CD4-positive, alpha-beta T cell treated with Interleukin-15 for 1 hour (primary cell): ENCODE measurements around the gene ALKBH5.
"Not testable (repeated sequence)": the region's sequence is repeated elsewhere in the genome, so short reads cannot be mapped to it uniquely, and the experiment has no call there.

Experiments used
- DNase-seq: peaks from one replicate; pipeline ENCODE4 v3.0.0-alpha.2; 2020

The ALKBH5 gene

GRCh38 chr17:18186627-18186982 lies 3.0 kb downstream of the ALKBH5 start:
- DNase-seq, result no peak

- no peak for DNase-seq
These were observed 3.6 kb downstream of the ALKBH5 start for GRCh38 chr17:18187226-18187625.

GRCh38 chr17:18187821-18188761 lies 4.5 kb downstream of the ALKBH5 start:
- no peak for DNase-seq

GRCh38 chr17:18190628-18191235 lies 7.1 kb downstream of the ALKBH5 start:
- DNase-seq, result no peak

- DNase-seq, result no peak
These were observed 7.6 kb downstream of the ALKBH5 start for GRCh38 chr17:18191236-18191667.

GRCh38 chr17:18191967-18192366 lies 8.3 kb downstream of the ALKBH5 start:
- DNase-seq, result no peak

GRCh38 chr17:18194394-18194793 lies 10.8 kb downstream of the ALKBH5 start:
- no peak for DNase-seq

GRCh38 chr17:18194804-18195203 lies 11.2 kb downstream of the ALKBH5 start:
- DNase-seq, result no peak

GRCh38 chr17:18195246-18195645 lies 11.6 kb downstream of the ALKBH5 start:
- no peak for DNase-seq

- DNase-seq, result no peak
These were observed 14.0 kb downstream of the ALKBH5 start for GRCh38 chr17:18197535-18198194.

- DNase-seq, result no peak
These were observed 14.9 kb downstream of the ALKBH5 start for GRCh38 chr17:18198530-18198929.

- no peak for DNase-seq
These were observed 17.5 kb downstream of the ALKBH5 start for GRCh38 chr17:18201108-18201507.

GRCh38 chr17:18203308-18203707 lies 19.7 kb downstream of the ALKBH5 start:
- DNase-seq, result no peak

- no peak for DNase-seq
These were observed 22.2 kb downstream of the ALKBH5 start for GRCh38 chr17:18205861-18206260.

- no peak for DNase-seq
These were observed 23.3 kb downstream of the ALKBH5 start for GRCh38 chr17:18206962-18207361.

- no peak for DNase-seq
These were observed 24.5 kb downstream of the ALKBH5 start for GRCh38 chr17:18208092-18208491.

GRCh38 chr17:18213666-18214270 lies 30.1 kb downstream of the ALKBH5 start:
- DNase-seq, result no peak

- DNase-seq, result not testable (repeated sequence)
These were observed 33.3 kb downstream of the ALKBH5 start for GRCh38 chr17:18216906-18217305.

GRCh38 chr17:18217412-18218015 lies 33.9 kb downstream of the ALKBH5 start:
- DNase-seq, result peak; percentile 72

- no peak for DNase-seq
These were observed 35.3 kb downstream of the ALKBH5 start for GRCh38 chr17:18218756-18219415.

- DNase-seq, result no peak
These were observed 40.4 kb downstream of the ALKBH5 start for GRCh38 chr17:18224053-18224386.

GRCh38 chr17:18224387-18225120 lies 40.9 kb downstream of the ALKBH5 start:
- no peak for DNase-seq
